Lower leg skin (tissue), 4 donors: ENCODE results near the gene SSB. TPM values are rescaled to one million over a fixed set of nuclear protein-coding genes. Genes with fewer than 3 reads are reported as not detected.

Experiments
- DNase-seq, 2 donors: peaks; one replicate each; pipeline ENCODE4 v3.0.0-alpha.2; 2019; ENCODE audit warnings: low spot score in 2 of 2
- H3K4me3 ChIP-seq: fragments of 200-600 bp; sonication (generic); 2 replicates; pipeline ENCODE4 v1.5.1; 2017; ENCODE audit warnings: mild to moderate bottlenecking, low read depth; ENCODE audit not compliant: poor library complexity, severe bottlenecking
- POLR2A ChIP-seq, 2 donors: fragments of 450-650 bp; IDR thresholded peaks; one replicate each; pipeline ENCODE4 v1.6.1; 2016 to 2017; ENCODE audit warnings: antibody characterized with exemption in 2 of 2, mild to moderate bottlenecking in 1 of 2, moderate library complexity in 1 of 2
- WGBS, 2 donors: methylation state at CpG; one replicate each; pipeline ENCODE4 v1.1.5; 2018; 5-methylcytosine and 5-hydroxymethylcytosine counted together
- intact Hi-C: fragments of 100-400 bp; cut with DNase I; formaldehyde crosslinking; loops from one replicate; pipeline ENCODE4 v1.15.0; 2023; ENCODE audit warnings: low total_unique reads
- total RNA-seq, 4 donors: library from RNA; depleted of rRNA; stranded (reverse); fragments of >200 nt; gene quantifications; one replicate each; pipeline ENCODE4 v1.1.0, GENCODE V29; 2016
- TF ChIP-seq, protein P1 (sequence below), 3 donors: fragments of 450-650 bp; IDR thresholded peaks; one replicate each; pipeline ENCODE4 v1.5.1; 2016; ENCODE audit warnings: antibody characterized with exemption in 3 of 3, mild to moderate bottlenecking in 3 of 3, moderate library complexity in 2 of 3

Gene SSB
- total RNA-seq, 4 donors from 2014 or later, result 29.1 to 40.0 (median 38.2) TPM

DNA sequence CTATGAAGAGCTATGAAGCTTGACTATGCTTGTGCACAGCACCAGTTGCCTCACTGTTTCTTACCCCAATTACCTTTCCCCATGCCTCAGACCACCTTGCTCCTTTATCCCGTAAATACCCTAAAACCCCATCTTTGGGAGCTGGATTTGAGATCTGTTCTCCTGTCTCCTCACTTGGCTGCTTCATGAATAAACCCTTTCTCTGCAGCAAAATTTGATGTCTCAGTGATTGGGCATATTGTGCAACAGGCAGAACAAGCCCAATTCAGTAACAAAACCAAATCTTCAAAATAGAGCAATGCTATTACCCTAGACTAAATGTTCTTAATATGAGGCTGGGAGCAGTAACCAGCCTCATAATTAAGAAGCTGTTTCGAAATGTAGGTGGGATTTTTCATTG lies 3.5 kb upstream of the SSB start:
- WGBS, 2 donors, result 64 to 97% methylated on average over 2 of the region's 2 CpGs
- intact Hi-C loops, result no loop called here
- TF ChIP-seq POLR2A (IDR thresholded peaks at IDR 0.05), result no peak
- TF ChIP-seq, protein P1, sequence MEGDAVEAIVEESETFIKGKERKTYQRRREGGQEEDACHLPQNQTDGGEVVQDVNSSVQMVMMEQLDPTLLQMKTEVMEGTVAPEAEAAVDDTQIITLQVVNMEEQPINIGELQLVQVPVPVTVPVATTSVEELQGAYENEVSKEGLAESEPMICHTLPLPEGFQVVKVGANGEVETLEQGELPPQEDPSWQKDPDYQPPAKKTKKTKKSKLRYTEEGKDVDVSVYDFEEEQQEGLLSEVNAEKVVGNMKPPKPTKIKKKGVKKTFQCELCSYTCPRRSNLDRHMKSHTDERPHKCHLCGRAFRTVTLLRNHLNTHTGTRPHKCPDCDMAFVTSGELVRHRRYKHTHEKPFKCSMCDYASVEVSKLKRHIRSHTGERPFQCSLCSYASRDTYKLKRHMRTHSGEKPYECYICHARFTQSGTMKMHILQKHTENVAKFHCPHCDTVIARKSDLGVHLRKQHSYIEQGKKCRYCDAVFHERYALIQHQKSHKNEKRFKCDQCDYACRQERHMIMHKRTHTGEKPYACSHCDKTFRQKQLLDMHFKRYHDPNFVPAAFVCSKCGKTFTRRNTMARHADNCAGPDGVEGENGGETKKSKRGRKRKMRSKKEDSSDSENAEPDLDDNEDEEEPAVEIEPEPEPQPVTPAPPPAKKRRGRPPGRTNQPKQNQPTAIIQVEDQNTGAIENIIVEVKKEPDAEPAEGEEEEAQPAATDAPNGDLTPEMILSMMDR (IDR thresholded peaks at IDR 0.05), result no peak
- no peak overlapping the region for H3K4me3 ChIP-seq
- no peak for DNase-seq

DNA sequence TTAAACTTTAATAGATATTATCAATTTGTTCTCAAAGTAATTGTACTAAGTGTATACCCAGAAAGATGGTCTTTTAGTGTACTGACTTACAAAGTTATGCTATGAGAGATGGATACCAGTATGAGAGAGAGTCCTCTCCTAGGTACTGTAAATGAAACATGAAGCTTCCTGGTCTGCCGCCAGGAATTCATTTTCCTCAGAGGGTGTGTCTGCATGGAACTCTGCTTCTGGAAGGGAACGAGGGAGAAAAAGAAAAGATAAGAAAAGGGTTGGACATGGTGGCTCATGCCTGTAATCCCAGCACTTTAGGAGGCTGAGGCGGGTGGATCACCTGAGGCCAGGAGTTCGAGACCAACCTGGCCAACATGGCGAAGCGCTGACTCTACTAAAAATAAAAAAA lies 2.2 kb upstream of the SSB start:
- no peak for DNase-seq
- 66% methylated on average over 6 of the region's 6 CpGs for WGBS, 2 donors
- TF ChIP-seq POLR2A (IDR thresholded peaks at IDR 0.05), result no peak
- TF ChIP-seq, protein P1 (IDR thresholded peaks at IDR 0.05), result no peak
- H3K4me3 ChIP-seq, result no peak overlapping the region
- intact Hi-C loops, result no loop called here

DNA sequence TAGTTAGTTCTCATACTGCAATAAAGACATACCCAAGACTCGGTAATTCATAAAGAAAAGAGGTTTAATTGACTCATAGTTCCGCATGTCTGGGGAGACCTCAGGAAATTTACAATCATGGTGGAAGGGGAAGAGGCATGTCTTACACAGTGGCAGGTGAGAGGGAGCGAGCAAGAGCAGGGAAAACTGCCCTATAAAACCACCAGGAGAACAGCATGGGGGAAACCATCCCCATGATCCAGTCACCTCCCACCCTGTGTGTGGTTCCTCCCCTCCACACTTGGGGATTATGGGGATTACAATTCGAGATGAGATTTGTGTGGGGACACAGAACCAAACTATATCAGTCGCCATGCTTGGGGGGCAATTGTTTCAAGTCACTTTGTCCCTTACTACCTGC lies 1.1 kb upstream of the SSB start:
- TF ChIP-seq, protein P1 (IDR thresholded peaks at IDR 0.05), result no peak
- no peak for TF ChIP-seq POLR2A (IDR thresholded peaks at IDR 0.05)
- 86 to 92% methylated on average over 5 of the region's 5 CpGs for WGBS, 2 donors
- intact Hi-C loops, result no loop called here
- no peak overlapping the region for H3K4me3 ChIP-seq
- no peak for DNase-seq

DNA sequence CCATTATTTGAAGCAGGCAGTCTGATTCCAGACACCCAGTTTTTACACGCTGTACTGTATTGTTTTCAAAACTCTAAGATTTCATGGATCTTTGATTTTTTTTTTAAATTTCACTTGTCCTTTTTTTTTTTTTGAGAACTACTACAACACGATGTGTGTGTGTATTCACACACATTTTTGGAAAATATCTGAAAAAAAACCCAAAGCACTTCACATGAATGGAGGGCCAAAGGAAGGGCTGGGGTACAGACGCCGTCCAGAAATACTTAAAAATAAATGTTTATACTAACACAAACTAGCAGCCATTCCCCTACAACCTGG lies 314 bp upstream of the SSB start:
- no peak for DNase-seq
- intact Hi-C loops, result no loop called here
- H3K4me3 ChIP-seq, result peak overlapping the region; percentile 80
- 7 to 15% methylated on average over 4 of the region's 4 CpGs for WGBS, 2 donors
- no peak for TF ChIP-seq POLR2A (IDR thresholded peaks at IDR 0.05)
- TF ChIP-seq, protein P1 (IDR thresholded peaks at IDR 0.05), result no peak

DNA sequence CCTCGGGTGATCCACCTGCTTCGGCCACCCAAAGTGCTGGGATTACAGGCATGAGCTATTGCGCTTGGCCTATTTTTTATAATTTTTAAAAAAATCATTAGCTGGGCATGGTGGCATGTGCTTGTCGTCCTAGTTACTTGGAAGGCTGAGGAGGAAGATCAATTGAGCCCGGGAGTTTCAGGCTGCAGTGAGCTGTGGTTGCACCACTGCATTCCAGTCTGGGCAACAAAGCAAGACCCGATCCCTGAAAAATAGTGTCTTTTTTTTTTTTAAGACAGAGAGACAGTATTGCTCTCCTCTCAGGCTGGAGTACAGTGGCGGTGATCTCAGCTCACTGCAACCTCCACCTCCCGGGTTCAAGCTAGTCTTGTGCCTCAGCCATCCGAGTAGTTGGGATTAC lies 4.8 kb downstream of the SSB start:
- H3K4me3 ChIP-seq, result no peak overlapping the region
- 93% methylated on average over 9 of the region's 9 CpGs for WGBS, 2 donors
- no peak for DNase-seq
- intact Hi-C loops, result no loop called here
- TF ChIP-seq, protein P1 (IDR thresholded peaks at IDR 0.05), result no peak
- no peak for TF ChIP-seq POLR2A (IDR thresholded peaks at IDR 0.05)

DNA sequence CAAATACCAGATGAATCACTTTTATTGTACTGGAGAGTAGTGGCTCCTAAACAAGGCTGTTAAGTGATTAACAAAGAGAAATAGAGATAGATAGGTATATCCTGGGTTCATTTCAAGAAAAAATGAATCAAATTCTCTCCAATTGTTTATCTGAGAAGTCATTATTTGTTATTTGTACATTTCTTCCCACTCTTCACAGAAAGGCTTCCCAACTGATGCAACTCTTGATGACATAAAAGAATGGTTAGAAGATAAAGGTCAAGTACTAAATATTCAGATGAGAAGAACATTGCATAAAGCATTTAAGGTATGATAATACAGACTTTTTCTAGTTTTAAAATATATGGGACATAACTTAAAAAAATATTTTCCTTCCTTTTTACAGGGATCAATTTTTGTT lies 7.9 kb downstream of the SSB start:
- no peak overlapping the region for H3K4me3 ChIP-seq
- intact Hi-C loops, result no loop called here
- DNase-seq, result no peak
- no peak for TF ChIP-seq POLR2A (IDR thresholded peaks at IDR 0.05)
- TF ChIP-seq, protein P1 (IDR thresholded peaks at IDR 0.05), result no peak
